Effector CD4-positive, alpha-beta T cell (primary cell): ENCODE measurements around the gene SETD1B.

Experiments used
- DNase-seq: peaks from one replicate; pipeline ENCODE4 v3.0.0-alpha.2; 2020

SETD1B gene

GRCh38 chr12:121796855-121797751 lies 6.7 kb upstream of the SETD1B start:
- DNase-seq, result no peak

GRCh38 chr12:121797937-121798786 lies 5.6 kb upstream of the SETD1B start:
- no peak for DNase-seq

- no peak for DNase-seq
These were observed 5.0 kb upstream of the SETD1B start for GRCh38 chr12:121798787-121799155.

- peak; percentile 51 for DNase-seq
These were observed 4.5 kb upstream of the SETD1B start for GRCh38 chr12:121799156-121799841.

GRCh38 chr12:121799842-121800693 lies 3.7 kb upstream of the SETD1B start:
- peak; percentile 71 for DNase-seq

- DNase-seq, result peak; percentile 60
These were observed 2.9 kb upstream of the SETD1B start for GRCh38 chr12:121800694-121801594.

GRCh38 chr12:121801595-121802484 lies 2.0 kb upstream of the SETD1B start:
- DNase-seq, result peak; percentile 37

- no peak for DNase-seq
These were observed 1.3 kb upstream of the SETD1B start for GRCh38 chr12:121802485-121802842.

- peak; percentile 83 for DNase-seq
These were observed 738 bp upstream of the SETD1B start for GRCh38 chr12:121802843-121803698.

GRCh38 chr12:121804417-121805111 lies 755 bp downstream of the SETD1B start:
- peak; percentile 60 for DNase-seq

GRCh38 chr12:121805171-121806008 lies 1.6 kb downstream of the SETD1B start:
- no peak for DNase-seq

GRCh38 chr12:121806009-121806545 lies 2.3 kb downstream of the SETD1B start:
- DNase-seq, result no peak

GRCh38 chr12:121806546-121807423 lies 3.0 kb downstream of the SETD1B start:
- no peak for DNase-seq

- DNase-seq, result no peak
These were observed 4.0 kb downstream of the SETD1B start for GRCh38 chr12:121807642-121808347.

- DNase-seq, result no peak
These were observed 4.8 kb downstream of the SETD1B start for GRCh38 chr12:121808623-121809022.
